ENCODE results near the gene ICA1. TPM values are rescaled to one million over a fixed set of nuclear protein-coding genes. Genes with fewer than 3 reads are reported as not detected.
"Not testable (repeated sequence)": the region's sequence is repeated elsewhere in the genome, so short reads cannot be mapped to it uniquely, and the experiment has no call there.

The ICA1 gene
- total RNA-seq, 6 experiments from 2014 or later = not detected

DNA sequence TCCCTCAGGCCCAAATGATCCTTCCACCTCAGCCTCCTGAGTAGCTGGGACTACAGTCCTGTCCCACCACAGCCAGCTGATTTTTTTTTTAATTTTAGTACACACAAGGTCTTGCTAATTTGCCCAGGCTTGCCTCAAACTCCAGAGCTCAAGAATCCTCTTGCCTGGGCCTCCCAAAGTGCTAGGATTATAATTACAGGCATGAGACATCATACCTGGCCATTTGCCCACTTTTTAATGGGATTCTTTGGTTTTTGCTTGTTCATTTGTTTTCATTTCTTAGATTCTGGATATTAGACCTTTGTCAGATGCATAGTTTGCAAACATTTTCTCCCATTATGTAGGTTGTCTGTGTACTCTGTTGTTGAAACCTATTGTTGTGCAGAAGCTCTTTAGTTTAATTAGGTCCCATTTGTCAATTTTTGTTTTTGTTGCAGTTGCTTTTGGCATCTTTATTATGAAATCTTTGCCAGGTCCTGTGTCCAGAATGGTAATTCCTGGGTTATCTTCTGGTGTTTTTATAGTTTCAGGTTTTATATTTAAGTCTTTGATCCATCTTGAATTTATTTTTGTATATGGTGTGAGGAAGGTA lies 198.2 kb downstream of the ICA1 start:
- peak; percentile 44 for DNase-seq
- Mint-ChIP-seq H3K9me3 (peaks cover 13% of the 10 kb centered on the region), H3K27ac (peak overlapping the region; percentile 89), H3K4me3 (no peak overlapping the region), H3K36me3 (ENCODE audit: low read depth) (peaks cover 32% of the 10 kb centered on the region), H3K4me1 (ENCODE audit: low read depth) (peaks cover 58% of the 10 kb centered on the region), H3K27me3 (ENCODE audit: insufficient read depth) (no peaks in the 10 kb centered on the region)
- TF ChIP-seq, protein P1, sequence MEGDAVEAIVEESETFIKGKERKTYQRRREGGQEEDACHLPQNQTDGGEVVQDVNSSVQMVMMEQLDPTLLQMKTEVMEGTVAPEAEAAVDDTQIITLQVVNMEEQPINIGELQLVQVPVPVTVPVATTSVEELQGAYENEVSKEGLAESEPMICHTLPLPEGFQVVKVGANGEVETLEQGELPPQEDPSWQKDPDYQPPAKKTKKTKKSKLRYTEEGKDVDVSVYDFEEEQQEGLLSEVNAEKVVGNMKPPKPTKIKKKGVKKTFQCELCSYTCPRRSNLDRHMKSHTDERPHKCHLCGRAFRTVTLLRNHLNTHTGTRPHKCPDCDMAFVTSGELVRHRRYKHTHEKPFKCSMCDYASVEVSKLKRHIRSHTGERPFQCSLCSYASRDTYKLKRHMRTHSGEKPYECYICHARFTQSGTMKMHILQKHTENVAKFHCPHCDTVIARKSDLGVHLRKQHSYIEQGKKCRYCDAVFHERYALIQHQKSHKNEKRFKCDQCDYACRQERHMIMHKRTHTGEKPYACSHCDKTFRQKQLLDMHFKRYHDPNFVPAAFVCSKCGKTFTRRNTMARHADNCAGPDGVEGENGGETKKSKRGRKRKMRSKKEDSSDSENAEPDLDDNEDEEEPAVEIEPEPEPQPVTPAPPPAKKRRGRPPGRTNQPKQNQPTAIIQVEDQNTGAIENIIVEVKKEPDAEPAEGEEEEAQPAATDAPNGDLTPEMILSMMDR (IDR thresholded peaks at IDR 0.05) = no peak

DNA sequence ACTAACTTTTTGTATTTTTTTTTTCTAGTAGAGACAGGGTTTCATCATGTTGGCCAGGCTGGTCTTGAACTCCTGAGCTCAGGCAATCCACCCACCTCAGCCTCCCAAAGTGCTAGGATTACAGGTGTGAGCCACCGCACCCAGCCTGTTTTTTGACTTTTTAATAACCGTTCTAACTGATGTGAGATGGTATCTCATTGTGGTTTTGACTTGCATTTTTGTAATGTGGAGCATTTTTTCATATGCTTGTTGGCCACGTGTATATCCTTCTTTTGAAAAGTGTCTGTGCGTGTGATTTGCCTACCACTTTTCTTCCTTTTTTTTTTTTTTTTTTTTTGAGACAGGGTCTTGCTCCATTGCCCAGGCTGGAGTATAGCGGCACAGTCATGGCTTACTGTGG lies 198.7 kb downstream of the ICA1 start:
- peaks cover 61% of the 10 kb centered on the region for H3K4me1 Mint-ChIP-seq (ENCODE audit: low read depth)
- H3K27me3 Mint-ChIP-seq (ENCODE audit: insufficient read depth) = not testable (repeated sequence)
- H3K27ac Mint-ChIP-seq = peak overlapping the region; percentile 89

More for the DNA sequence above, 198.7 kb downstream of the ICA1 start:
- DNase-seq, H3K4me3 Mint-ChIP-seq: not testable (repeated sequence)
- Mint-ChIP-seq H3K36me3 (ENCODE audit: low read depth) (peaks cover 34% of the 10 kb centered on the region), H3K9me3 (peaks cover 13% of the 10 kb centered on the region)

Other genes with a start within 250 kb of the ICA1 start
- not detected for gene NXPH1, start 171.4 kb upstream of the ICA1 start, total RNA-seq (2021; fragmentation: NEBNext Ultra II Directional; extraction: Animal tissue kit (Norgen Biotek cat#: 25700))